ENCODE results near the gene PSMD9.

DNA sequence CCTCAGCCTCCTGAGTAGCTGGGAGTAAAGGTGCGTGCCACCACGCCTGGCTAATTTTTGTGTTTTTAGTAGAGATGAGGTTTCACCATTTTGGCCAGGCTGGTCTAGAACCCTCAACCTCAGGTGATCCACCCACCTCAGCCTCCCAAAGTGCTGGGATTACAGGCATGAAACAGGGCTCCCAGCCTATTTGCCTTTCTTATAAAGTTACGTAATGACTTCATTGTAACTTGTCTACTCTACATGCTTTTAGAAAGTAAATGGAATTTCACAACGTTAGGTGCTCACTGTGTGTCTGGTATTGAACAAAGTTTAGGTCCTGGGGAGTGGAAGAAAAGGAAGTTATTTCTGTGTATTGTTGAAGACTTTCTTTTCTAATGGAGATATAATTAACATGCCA, 42.3 kb downstream of the PSMD9 start:
- no peak for TF ChIP-seq CTCF (IDR thresholded peaks at IDR 0.05)
- no peak for TF ChIP-seq EP300 (IDR thresholded peaks at IDR 0.05)
- no peak for TF ChIP-seq POLR2A (IDR thresholded peaks at IDR 0.05)
- TF ChIP-seq POLR2AphosphoS5 (IDR thresholded peaks at IDR 0.05): no peak
